Ramos (cell line): ENCODE results near the gene ENDOD1.

Experiments used
- in situ Hi-C: fragments of 300-500 bp; cut with MboI; formaldehyde crosslinking; loops from one replicate; pipeline ENCODE4 v1.14.3; 2022; ENCODE audit warnings: low sequenced_read_pairs; ENCODE audit not compliant: unreplicated experiment

Gene ENDOD1

GRCh38 chr11:95156916-95157541, 67.4 kb downstream of the ENDOD1 start:
- in situ Hi-C loops: loop anchor here (25.0 kb wide), 1 partner anchor 1255 kb away; no protein-coding TSS in a partner anchor

- in situ Hi-C loops: loop anchor here (25.0 kb wide), 1 partner anchor 1254 kb away; no protein-coding TSS in a partner anchor
Measured at GRCh38 chr11:95157824-95158223, 68.2 kb downstream of the ENDOD1 start.

GRCh38 chr11:95161248-95161647, 71.6 kb downstream of the ENDOD1 start:
- in situ Hi-C loops: loop anchor here (25.0 kb wide), 1 partner anchor 1251 kb away; no protein-coding TSS in a partner anchor

- in situ Hi-C loops: loop anchor here (25.0 kb wide), 1 partner anchor 1249 kb away; no protein-coding TSS in a partner anchor
Measured at GRCh38 chr11:95163106-95163505, 73.5 kb downstream of the ENDOD1 start.

GRCh38 chr11:95165638-95166037, 76.0 kb downstream of the ENDOD1 start:
- in situ Hi-C loops: loop anchor here (25.0 kb wide), 1 partner anchor 1247 kb away; no protein-coding TSS in a partner anchor

- in situ Hi-C loops: loop anchor here (25.0 kb wide), 1 partner anchor 1246 kb away; no protein-coding TSS in a partner anchor
Measured at GRCh38 chr11:95166781-95167180, 77.1 kb downstream of the ENDOD1 start.

GRCh38 chr11:95170294-95170693, 80.6 kb downstream of the ENDOD1 start:
- in situ Hi-C loops: loop anchor here (25.0 kb wide), 1 partner anchor 1242 kb away; no protein-coding TSS in a partner anchor

- in situ Hi-C loops: no loop called here
Measured at GRCh38 chr11:95175818-95176380, 86.3 kb downstream of the ENDOD1 start.
